Skeletal muscle tissue (tissue), 4 donors: ENCODE data around the gene ADK. TPM values are rescaled to one million over a fixed set of nuclear protein-coding genes. Genes with fewer than 3 reads are reported as not detected.

Experiments used
- H3K27ac ChIP-seq: one replicate; pipeline ENCODE4 v1.7.0; 2013; ENCODE audit warnings: mild to moderate bottlenecking, low read depth, low read length, inconsistent platforms
- H3K27me3 ChIP-seq, 3 donors: one replicate each; pipeline ENCODE4 v1.7.0; 2013; ENCODE audit warnings: low read length in 3 of 3; ENCODE audit not compliant: control insufficient read depth in 3 of 3, insufficient read depth in 3 of 3
- H3K36me3 ChIP-seq, 3 donors: one replicate each; pipeline ENCODE4 v1.7.0; 2013; ENCODE audit warnings: low read length in 3 of 3; ENCODE audit not compliant: control insufficient read depth in 3 of 3, insufficient read depth in 3 of 3
- H3K4me1 ChIP-seq, 3 donors: one replicate each; pipeline ENCODE4 v1.7.0; 2013; ENCODE audit warnings: low read length in 3 of 3, mild to moderate bottlenecking in 3 of 3; ENCODE audit not compliant: control insufficient read depth in 3 of 3, insufficient read depth in 3 of 3
- H3K4me3 ChIP-seq, 3 donors: one replicate each; pipeline ENCODE4 v1.7.0; 2013; ENCODE audit warnings: low read length in 3 of 3
- H3K9ac ChIP-seq, 3 donors: one replicate each; pipeline ENCODE4 v1.7.0; 2013; ENCODE audit warnings: low read length in 3 of 3, mild to moderate bottlenecking in 3 of 3, moderate library complexity in 2 of 3, low read depth in 1 of 3
- H3K9me3 ChIP-seq, 3 donors: one replicate each; pipeline ENCODE4 v1.7.0; 2013; ENCODE audit warnings: low read length in 3 of 3; ENCODE audit not compliant: control insufficient read depth in 3 of 3
- total RNA-seq: library from RNA; depleted of rRNA; stranded (reverse); fragments of >200 nt; gene quantifications from one replicate; pipeline ENCODE4 v1.2.3, GENCODE V29; 2014
- donor health status: Osteomylitis.

The ADK gene
- total RNA-seq, 1 donor from 2014 or later: 28.2 TPM

- Histone ChIP-seq H3K36me3 (no peaks in the 10 kb centered on the region), H3K27me3 (no peaks in the 10 kb centered on the region), H3K27ac (no peak overlapping the region), H3K4me1 (peaks cover 0 to 2% (median 1%) of the 10 kb centered on the region in 3 donors), H3K4me3 (no peak overlapping the region), H3K9me3 (no peaks in the 10 kb centered on the region), H3K9ac (no peak overlapping the region)
These were observed 532.8 kb downstream of the ADK start for GRCh38 chr10:74683621-74684364.

- H3K4me1 ChIP-seq: no peaks in the 10 kb centered on the region
- H3K9ac ChIP-seq: no peak overlapping the region
- no peaks in the 10 kb centered on the region for H3K27me3 ChIP-seq
- no peak overlapping the region for H3K4me3 ChIP-seq
- no peak overlapping the region for H3K27ac ChIP-seq
- H3K36me3 ChIP-seq: no peaks in the 10 kb centered on the region
- H3K9me3 ChIP-seq: no peaks in the 10 kb centered on the region
These were observed 533.4 kb downstream of the ADK start for GRCh38 chr10:74684462-74684861.

GRCh38 chr10:74685564-74685963 is 534.5 kb downstream of the ADK start:
- Histone ChIP-seq H3K27me3 (no peaks in the 10 kb centered on the region), H3K9me3 (no peaks in the 10 kb centered on the region), H3K27ac (no peak overlapping the region), H3K4me1 (no peaks in the 10 kb centered on the region), H3K4me3 (no peak overlapping the region), H3K9ac (no peak overlapping the region), H3K36me3 (no peaks in the 10 kb centered on the region)

GRCh38 chr10:74690393-74690792 is 539.4 kb downstream of the ADK start:
- Histone ChIP-seq H3K4me3 (no peak overlapping the region), H3K9ac (no peak overlapping the region), H3K9me3 (no peaks in the 10 kb centered on the region), H3K27me3 (no peaks in the 10 kb centered on the region), H3K27ac (no peak overlapping the region), H3K4me1 (no peaks in the 10 kb centered on the region), H3K36me3 (no peaks in the 10 kb centered on the region)

GRCh38 chr10:74691164-74691563 is 540.1 kb downstream of the ADK start:
- no peak overlapping the region for H3K4me3 ChIP-seq
- H3K27ac ChIP-seq: no peak overlapping the region
- no peaks in the 10 kb centered on the region for H3K4me1 ChIP-seq
- no peaks in the 10 kb centered on the region for H3K27me3 ChIP-seq
- no peak overlapping the region for H3K9ac ChIP-seq
- H3K9me3 ChIP-seq: no peaks in the 10 kb centered on the region
- H3K36me3 ChIP-seq: no peaks in the 10 kb centered on the region

GRCh38 chr10:74704629-74705357 is 553.8 kb downstream of the ADK start:
- Histone ChIP-seq H3K4me3 (no peak overlapping the region), H3K4me1 (no peaks in the 10 kb centered on the region), H3K27me3 (no peaks in the 10 kb centered on the region), H3K9me3 (no peaks in the 10 kb centered on the region), H3K36me3 (no peaks in the 10 kb centered on the region), H3K27ac (no peak overlapping the region), H3K9ac (no peak overlapping the region)

GRCh38 chr10:74705358-74705980 is 554.4 kb downstream of the ADK start:
- H3K4me1 ChIP-seq: no peaks in the 10 kb centered on the region
- H3K27me3 ChIP-seq: no peaks in the 10 kb centered on the region
- no peaks in the 10 kb centered on the region for H3K36me3 ChIP-seq
- H3K27ac ChIP-seq: no peak overlapping the region
- no peak overlapping the region for H3K4me3 ChIP-seq
- H3K9ac ChIP-seq: no peak overlapping the region
- H3K9me3 ChIP-seq: no peaks in the 10 kb centered on the region

- no peak overlapping the region for H3K27ac ChIP-seq
- no peak overlapping the region for H3K4me3 ChIP-seq
- no peaks in the 10 kb centered on the region for H3K4me1 ChIP-seq
- H3K9ac ChIP-seq: no peak overlapping the region
- H3K27me3 ChIP-seq: no peaks in the 10 kb centered on the region
- no peaks in the 10 kb centered on the region for H3K36me3 ChIP-seq
- H3K9me3 ChIP-seq: no peaks in the 10 kb centered on the region
These were observed 555.9 kb downstream of the ADK start for GRCh38 chr10:74706966-74707365.

GRCh38 chr10:74708246-74708645 is 557.2 kb downstream of the ADK start:
- no peak overlapping the region for H3K9ac ChIP-seq
- H3K36me3 ChIP-seq: no peaks in the 10 kb centered on the region
- H3K9me3 ChIP-seq: no peaks in the 10 kb centered on the region
- H3K4me3 ChIP-seq: no peak overlapping the region
- H3K27ac ChIP-seq: no peak overlapping the region
- H3K27me3 ChIP-seq: no peaks in the 10 kb centered on the region
- H3K4me1 ChIP-seq: no peaks in the 10 kb centered on the region

GRCh38 chr10:74718208-74718607 is 567.2 kb downstream of the ADK start:
- Histone ChIP-seq H3K4me1 (no peaks in the 10 kb centered on the region), H3K27ac (no peak overlapping the region), H3K9me3 (peaks cover 0 to 5% (median 0%) of the 10 kb centered on the region in 3 donors)

More at GRCh38 chr10:74718208-74718607, 567.2 kb downstream of the ADK start:
- Histone ChIP-seq H3K27me3 (no peaks in the 10 kb centered on the region), H3K9ac (no peak overlapping the region), H3K36me3 (no peaks in the 10 kb centered on the region), H3K4me3 (no peak overlapping the region)
